H1 (cell line): ENCODE results near the gene ZNFX1. TPM values are rescaled to one million over a fixed set of nuclear protein-coding genes. Genes with fewer than 3 reads are reported as not detected.

Source experiments
- CTCF ChIA-PET: fragments of 300-600 bp; sonication (Branson Sonifier 250); formaldehyde crosslinking; loops from one replicate; lab custom pipeline; 2021; ENCODE audit not compliant: partially characterized antibody; lab: Charles Lee
- POLR2A ChIA-PET: fragments of 300-600 bp; sonication (Branson Sonifier 250); formaldehyde crosslinking; loops from one replicate; lab custom pipeline; 2021; ENCODE audit warnings: inconsistent platforms; ENCODE audit not compliant: partially characterized antibody; lab: Charles Lee
- DNase-seq, 2 experiments: peaks; one replicate each; pipeline versions ENCODE4 v3.0.0 to v3.0.0-alpha.2; 2010 to 2022; ENCODE audit warnings: low spot score in 2 of 2, low read depth in 1 of 2, mixed read lengths in 1 of 2
- FAIRE-seq: peaks from 2 replicates; lab custom pipeline; 2011; peaks lifted over from hg19 to GRCh38; lab: Jason Lieb, UNC
- H2AFZ ChIP-seq: 2 replicates; pipeline ENCODE4 v1.8.1; 2012; ENCODE audit warnings: low read length, inconsistent platforms
- H2AK5ac ChIP-seq: 2 replicates; pipeline ENCODE4 v1.6.1; 2013; ENCODE audit warnings: low read depth, low read length
- H2BK120ac ChIP-seq: replicated peaks from 2 replicates; pipeline ENCODE3; 2013; ENCODE audit warnings: low read depth, low read length, inconsistent platforms
- H2BK12ac ChIP-seq: 2 replicates; pipeline ENCODE4 v1.6.1; 2013; ENCODE audit warnings: low read depth, low read length
- H2BK15ac ChIP-seq: 2 replicates; pipeline ENCODE4 v1.6.1; 2013; ENCODE audit warnings: low read length
- H2BK20ac ChIP-seq: 2 replicates; pipeline ENCODE4 v1.6.1; 2013; ENCODE audit warnings: low read length
- H2BK5ac ChIP-seq: 2 replicates; pipeline ENCODE4 v1.6.1; 2013; ENCODE audit warnings: low read depth, low read length
- H3K14ac ChIP-seq: 2 replicates; pipeline ENCODE4 v1.6.1; 2013; ENCODE audit warnings: inconsistent platforms; ENCODE audit not compliant: insufficient read length
- H3K18ac ChIP-seq: 2 replicates; pipeline ENCODE4 v1.6.1; 2013; ENCODE audit warnings: low read length; ENCODE audit errors: extremely low read depth
- H3K23ac ChIP-seq: 2 replicates; pipeline ENCODE4 v1.6.1; 2013; ENCODE audit warnings: inconsistent platforms; ENCODE audit not compliant: insufficient read length
- H3K23me2 ChIP-seq: 2 replicates; pipeline ENCODE4 v1.6.1; 2013; ENCODE audit warnings: low read depth, low read length
- H3K27ac ChIP-seq: 2 replicates; pipeline ENCODE4 v1.6.1; 2011; ENCODE audit warnings: low read depth, low read length, inconsistent platforms
- H3K27me3 ChIP-seq, 4 experiments: replicated peaks in 1 of 4; 1 replicate in 1 of 4; 2 replicates in 3 of 4; pipeline versions ENCODE4 v1.6.1 to v1.8.1; 2011 to 2013; ENCODE audit warnings: low read length in 3 of 4, mild to moderate bottlenecking in 3 of 4, inconsistent platforms in 2 of 4, mixed read lengths in 2 of 4, moderate library complexity in 1 of 4; ENCODE audit not compliant: control insufficient read depth in 3 of 4, insufficient read depth in 3 of 4; ENCODE audit errors: extremely low read depth in 1 of 4
- H3K36me3 ChIP-seq, 4 experiments: 2 replicates each; pipeline versions ENCODE4 v1.6.1 to v1.8.1; 2011 to 2013; ENCODE audit warnings: mild to moderate bottlenecking in 4 of 4, low read length in 3 of 4, moderate library complexity in 2 of 4, control low read depth in 1 of 4, inconsistent platforms in 1 of 4; ENCODE audit not compliant: insufficient read depth in 4 of 4, control insufficient read depth in 2 of 4
- H3K4ac ChIP-seq: replicated peaks from 2 replicates; pipeline ENCODE3; 2013; ENCODE audit warnings: low read length, low read depth, mixed read lengths, inconsistent platforms; ENCODE audit not compliant: insufficient read length
- H3K4me1 ChIP-seq, 4 experiments: replicated peaks in 1 of 4; 1 replicate in 1 of 4; 2 replicates in 3 of 4; pipeline versions ENCODE4 v1.6.1 to v1.8.1; 2011 to 2013; ENCODE audit warnings: low read length in 3 of 4, inconsistent platforms in 2 of 4, mixed read lengths in 1 of 4; ENCODE audit not compliant: insufficient read depth in 4 of 4, control insufficient read depth in 3 of 4
- H3K4me2 ChIP-seq, 2 experiments: 2 replicates each; pipeline versions ENCODE4 v1.6.1 to v1.8.1; 2011 to 2013; ENCODE audit warnings: low read depth in 2 of 2, low read length in 2 of 2, control low read depth in 1 of 2, inconsistent platforms in 1 of 2, mild to moderate bottlenecking in 1 of 2; ENCODE audit not compliant: insufficient read depth in 1 of 2
- H3K4me3 ChIP-seq, 4 experiments: fragments of 200-600, 300-600 bp in 1 of 4; sonication (generic), shearing (Covaris generic), sonication (Bioruptor Twin) in 1 of 4; 2 replicates each; pipeline versions ENCODE4 v1.5.1 to v1.8.1; 2011 to 2016; ENCODE audit warnings: low read length in 4 of 4, low read depth in 3 of 4, control low read depth in 2 of 4, inconsistent platforms in 2 of 4, mild to moderate bottlenecking in 2 of 4, mixed read lengths in 1 of 4, moderate library complexity in 1 of 4; ENCODE audit not compliant: insufficient read depth in 2 of 4; ENCODE audit errors: extremely low read depth in 1 of 4
- H3K56ac ChIP-seq: replicated peaks from 2 replicates; pipeline ENCODE3; 2013; ENCODE audit warnings: low read depth, mild to moderate bottlenecking, mixed read lengths, low read length, inconsistent platforms; ENCODE audit not compliant: insufficient read length
- H3K79me1 ChIP-seq: 2 replicates; pipeline ENCODE4 v1.6.1; 2013; ENCODE audit warnings: low read depth, low read length, control low read depth
- H3K79me2 ChIP-seq, 2 experiments: 2 replicates each; pipeline versions ENCODE4 v1.6.1 to v1.8.1; 2012 to 2013; ENCODE audit warnings: low read length in 2 of 2, mild to moderate bottlenecking in 2 of 2, inconsistent platforms in 1 of 2; ENCODE audit not compliant: insufficient read depth in 2 of 2, control insufficient read depth in 1 of 2
- H3K9ac ChIP-seq, 4 experiments: replicated peaks in 1 of 4; 1 replicate in 1 of 4; 2 replicates in 3 of 4; pipeline versions ENCODE4 v1.6.1 to v1.8.1; 2011 to 2013; ENCODE audit warnings: low read depth in 3 of 4, low read length in 3 of 4, control low read depth in 2 of 4, mild to moderate bottlenecking in 2 of 4, moderate library complexity in 2 of 4, inconsistent platforms in 1 of 4; ENCODE audit errors: extremely low read depth in 1 of 4
- H3K9me3 ChIP-seq, 2 experiments: 2 replicates each; pipeline versions ENCODE4 v1.6.1 to v1.8.1; 2012 to 2013; ENCODE audit warnings: mild to moderate bottlenecking in 2 of 2, moderate library complexity in 2 of 2, control low read depth in 1 of 2, inconsistent platforms in 1 of 2, low read depth in 1 of 2, low read length in 1 of 2, mixed read lengths in 1 of 2; ENCODE audit not compliant: insufficient read depth in 2 of 2
- H4K20me1 ChIP-seq, 2 experiments: replicated peaks in 1 of 2; 2 replicates each; pipeline versions ENCODE3 to v1.8.1; 2011 to 2013; ENCODE audit warnings: inconsistent platforms in 2 of 2, low read length in 2 of 2, mild to moderate bottlenecking in 1 of 2; ENCODE audit not compliant: insufficient read depth in 2 of 2, control insufficient read depth in 1 of 2
- H4K5ac ChIP-seq: 2 replicates; pipeline ENCODE4 v1.6.1; 2013; ENCODE audit warnings: low read length, low read depth, mixed read lengths, inconsistent platforms; ENCODE audit not compliant: insufficient read length
- H4K8ac ChIP-seq: 2 replicates; pipeline ENCODE4 v1.8.0; 2013; ENCODE audit warnings: mild to moderate bottlenecking, moderate library complexity, low read length, inconsistent platforms; ENCODE audit not compliant: insufficient read depth; ENCODE audit errors: extremely low read depth
- H4K91ac ChIP-seq: replicated peaks from 2 replicates; pipeline ENCODE3; 2013; ENCODE audit warnings: low read length, mixed read lengths, inconsistent platforms; ENCODE audit not compliant: insufficient read length
- ATF2 ChIP-seq: IDR thresholded peaks from 2 replicates; pipeline ENCODE4 v1.6.1; 2012; ENCODE audit warnings: low read length, inconsistent platforms
- FOSL1 ChIP-seq: IDR thresholded peaks from 2 replicates; pipeline ENCODE4 v1.6.1; 2011; ENCODE audit warnings: mild to moderate bottlenecking, low read depth, low read length, moderate library complexity; ENCODE audit not compliant: insufficient read depth
- POLR2A ChIP-seq, 2 experiments: IDR thresholded peaks; 1 replicate in 1 of 2; 2 replicates in 1 of 2; pipeline ENCODE4 v1.6.1; 2011; ENCODE audit warnings: low read depth in 2 of 2, low read length in 2 of 2, mild to moderate bottlenecking in 2 of 2; ENCODE audit errors: control extremely low read depth in 1 of 2
- POLR2AphosphoS5 ChIP-seq: IDR thresholded peaks from 2 replicates; pipeline ENCODE4 v1.6.1; 2011; ENCODE audit warnings: low read depth, low read length
- SP1 ChIP-seq: IDR thresholded peaks from 2 replicates; pipeline ENCODE4 v1.6.1; 2011; ENCODE audit warnings: low read depth, low read length
- SP4 ChIP-seq: IDR thresholded peaks from 2 replicates; pipeline ENCODE4 v1.6.1; 2012; ENCODE audit warnings: low read length, inconsistent platforms
- SUZ12 ChIP-seq: fragments of 200-600 bp; sonication (generic); IDR thresholded peaks from 2 replicates; pipeline ENCODE4 v1.6.1; 2012; ENCODE audit warnings: mild to moderate bottlenecking, inconsistent platforms, low read length, moderate library complexity, mixed read lengths
- TAF7 ChIP-seq: optimal IDR thresholded peaks from 2 replicates; pipeline ENCODE3; 2011; ENCODE audit warnings: low read depth, mild to moderate bottlenecking, inconsistent platforms, low read length, moderate library complexity, borderline replicate concordance
- TBP ChIP-seq: IDR thresholded peaks from 2 replicates; pipeline ENCODE4 v1.6.1; 2011; ENCODE audit warnings: low read depth, low read length, improper control_type of control experiment
- TCF12 ChIP-seq: IDR thresholded peaks from 2 replicates; pipeline ENCODE4 v1.6.1; 2011; ENCODE audit warnings: low read depth, mild to moderate bottlenecking, low read length
- WGBS, 2 experiments: shearing (Covaris generic) in 1 of 2; methylation state at CpG; one replicate each; pipeline versions ENCODE4 v1.1.6 to v1.1.7; 2013 to 2015; ENCODE audit warnings: low lambda C conversion rate in 2 of 2, mixed read lengths in 2 of 2, inconsistent platforms in 1 of 2, low coverage in 1 of 2, missing lambda C conversion rate in 1 of 2; ENCODE audit not compliant: insufficient replicate concordance in 2 of 2, insufficient coverage in 1 of 2, insufficient read length in 1 of 2; ENCODE audit errors: extremely low coverage in 1 of 2, missing lambda C conversion rate in 1 of 2; 5-methylcytosine and 5-hydroxymethylcytosine counted together
- polyA plus RNA-seq, 7 experiments: library from polyadenylated mRNA; depleted of rRNA in 3 of 7; stranded (reverse) in 5 of 7; unstranded in 2 of 7; fragments of >200 nt in 5 of 7; fragments of 200-250 nt in 2 of 7; gene quantifications; 1 replicate in 5 of 7; 2 replicates in 1 of 7; 4 replicates in 1 of 7; pipeline versions ENCODE4 v1.2.1 to v1.2.3, GENCODE V29; 2011 to 2013; ENCODE audit warnings: missing spikeins in 2 of 7, mixed read lengths in 2 of 7
- total RNA-seq: library from RNA; stranded (reverse); fragmentation: NEBNext Ultra II Directional; extraction: Animal tissue kit (Norgen Biotek cat#: 25700); gene quantifications from 2 replicates; pipeline ENCODE4 v1.2.1, GENCODE V29; 2021

Gene ZNFX1
- total and polyA plus RNA-seq, 2 of the 8 experiments (the other 6 are each of a cell fraction or from before 2014, with no cell fraction given), result 3.1 to 11.3 TPM

DNA sequence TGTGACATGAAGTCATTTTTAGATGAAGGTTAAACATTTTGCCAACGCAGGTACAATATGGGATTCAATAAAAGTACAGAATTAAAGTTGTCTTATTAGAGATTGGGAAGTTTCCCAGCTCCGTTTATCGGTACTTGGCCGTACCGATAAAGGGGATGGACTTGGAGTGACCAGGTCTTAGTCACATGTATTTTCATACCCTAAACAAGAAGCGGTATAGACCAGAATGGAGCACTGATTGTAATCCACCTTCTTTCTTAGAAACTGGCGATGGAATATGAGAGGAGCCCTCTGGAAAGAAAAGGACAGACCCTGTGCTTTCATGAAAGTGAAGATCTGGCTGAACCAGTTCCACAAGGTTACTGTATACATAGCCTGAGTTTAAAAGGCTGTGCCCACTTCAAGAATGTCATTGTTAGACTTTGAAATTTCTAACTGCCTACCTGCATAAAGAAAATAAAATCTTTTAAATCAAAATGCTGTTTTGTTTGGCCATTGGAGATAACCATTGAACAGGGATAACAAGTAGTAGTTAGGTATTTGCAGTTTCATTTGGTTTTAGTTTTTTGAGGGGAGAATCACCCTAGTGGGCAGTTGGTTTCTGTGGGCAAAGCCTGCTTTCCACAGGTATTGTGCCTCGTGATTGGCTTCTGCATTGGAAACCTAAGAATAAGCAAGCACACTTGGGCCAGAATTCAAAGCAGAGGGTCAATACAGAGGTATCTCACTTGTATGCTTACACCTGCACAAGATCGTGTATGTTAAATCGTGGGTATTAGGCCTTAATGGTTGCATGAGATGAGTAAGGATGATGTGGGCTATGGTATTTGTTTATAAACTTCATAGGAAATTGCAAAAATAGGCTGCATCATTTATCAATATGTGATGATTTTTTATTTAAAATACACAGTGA is 11.2 kb upstream of the ZNFX1 start:
- POLR2A ChIA-PET, result interaction anchor here (0.6 to 18.5 kb wide), 12 partner anchors 9 to 1057 kb away, joined by 3 to 1132 read pairs (median 4); partner anchors contain the start of gene ZNFX1
- DNase-seq, result no peak
- TF ChIP-seq SP4 (peak; percentile 10; the same call in 1 of the 2 replicates), POLR2A (IDR thresholded peaks at IDR 0.05; ENCODE audit: control extremely low read depth in 1 of 2, low read depth in 2 of 2, low read length in 2 of 2) (peak; percentile 83 to 91), ATF2 (no peak), TCF12 (no peak), TBP (no peak), SUZ12 (no peak), TAF7 (peak; percentile 73), FOSL1 (no peak), SP1 (peak; percentile 45; the same call in 1 of the 2 replicates), POLR2AphosphoS5 (peak; percentile 97)

More for the DNA sequence above, 11.2 kb upstream of the ZNFX1 start:
- H2AK5ac ChIP-seq, result no peak overlapping the region
- no peak overlapping the region for H3K56ac ChIP-seq
- H2AFZ ChIP-seq, result no peak overlapping the region
- H3K9ac ChIP-seq, result no peak overlapping the region
- peaks cover 10 to 41% of the 10 kb centered on the region in 2 experiments for H3K79me2 ChIP-seq
- H3K4me2 ChIP-seq, result no peak overlapping the region
- no peaks in the 10 kb centered on the region; the same call in 1 of the 2 replicates for H3K79me1 ChIP-seq
- peaks cover 2 to 15% (median 4%) of the 10 kb centered on the region in 4 experiments; a peak in 5 of 7 replicates for H3K4me1 ChIP-seq
- H2BK15ac ChIP-seq, result no peak overlapping the region
- WGBS, 2 experiments, result 92% methylated on average over 10 of the region's 10 CpGs; no CpG with 5 or more reads in 1 of the 2 experiments
- no peak overlapping the region for H3K14ac ChIP-seq
- H3K18ac ChIP-seq, result no peak overlapping the region
- no peak overlapping the region for H4K5ac ChIP-seq
- CTCF ChIA-PET, result interaction anchor here (1.2 to 1.3 kb wide), 2 partner anchors 14 to 31 kb away, joined by 3 to 8 read pairs; no protein-coding TSS in a partner anchor
- peak overlapping the region; percentile 50 for H3K27ac ChIP-seq
- H4K91ac ChIP-seq, result no peak overlapping the region
- no peak overlapping the region for H2BK12ac ChIP-seq
- 0 out of 2 replicates have a peak, but pooled peaks cover 2% of the 10 kb centered on the region for H3K23me2 ChIP-seq
- H3K27me3 ChIP-seq, result no peaks in the 10 kb centered on the region
- H2BK20ac ChIP-seq, result no peak overlapping the region
- H2BK120ac ChIP-seq, result no peak overlapping the region
- no peak overlapping the region for H3K23ac ChIP-seq
- no peak overlapping the region for H4K8ac ChIP-seq
- no peak overlapping the region for H3K4me3 ChIP-seq
- no peak overlapping the region for H2BK5ac ChIP-seq
- H3K36me3 ChIP-seq, result peaks cover 44 to 75% (median 61%) of the 10 kb centered on the region in 4 experiments
- no peak overlapping the region for H3K4ac ChIP-seq
- no peak for FAIRE-seq
- H3K9me3 ChIP-seq, result no peaks in the 10 kb centered on the region
- peaks cover 25 to 30% of the 10 kb centered on the region in 2 experiments for H4K20me1 ChIP-seq
